GM21528 (cell line): ENCODE measurements around the gene AP3M1.
A peak's percentile ranks its signal among the peaks of the same experiment; 100 is the strongest.
"Not testable (repeated sequence)": the region's sequence is repeated elsewhere in the genome, so short reads cannot be mapped to it uniquely, and the experiment has no call there.

Experiments used
- ATAC-seq: cut with Tn5 transposase; IDR thresholded peaks from one replicate; pipeline ENCODE4 v1.9.1; 2021; ENCODE audit warnings: mild to moderate bottlenecking, moderate library complexity; ENCODE audit not compliant: unreplicated experiment, low FRiP score

AP3M1 gene

GRCh38 chr10:74163319-74164068, 12.9 kb upstream of the AP3M1 start:
- ATAC-seq, result no peak

- ATAC-seq, result no peak
Observed at GRCh38 chr10:74160013-74160412, 9.4 kb upstream of the AP3M1 start.

GRCh38 chr10:74156919-74157289, 6.3 kb upstream of the AP3M1 start:
- no peak for ATAC-seq

- ATAC-seq, result no peak
Observed at GRCh38 chr10:74153676-74154075, 3.0 kb upstream of the AP3M1 start.

- no peak for ATAC-seq
Observed at GRCh38 chr10:74153123-74153522, 2.5 kb upstream of the AP3M1 start.

- no peak for ATAC-seq
Observed at GRCh38 chr10:74151879-74152722, 1.5 kb upstream of the AP3M1 start.

GRCh38 chr10:74150990-74151878, 606 bp upstream of the AP3M1 start, which contains the start of gene ADK:
TSS of gene ADK (plus strand) at chr10:74151221. CDS start at chr10:74151279, 58 bp downstream.
- peak; percentile 89 for ATAC-seq

- not testable (repeated sequence) for ATAC-seq
Observed at GRCh38 chr10:74146980-74147379, 3.6 kb downstream of the AP3M1 start.

- no peak for ATAC-seq
Observed at GRCh38 chr10:74145133-74145532, 5.5 kb downstream of the AP3M1 start.

GRCh38 chr10:74140553-74140952, 10.1 kb downstream of the AP3M1 start:
- no peak for ATAC-seq

GRCh38 chr10:74139981-74140380, 10.6 kb downstream of the AP3M1 start:
- no peak for ATAC-seq

GRCh38 chr10:74138596-74138995, 12.0 kb downstream of the AP3M1 start:
- not testable (repeated sequence) for ATAC-seq

GRCh38 chr10:74137992-74138391, 12.6 kb downstream of the AP3M1 start:
- no peak for ATAC-seq

GRCh38 chr10:74135452-74135851, 15.2 kb downstream of the AP3M1 start:
- ATAC-seq, result no peak

GRCh38 chr10:74133923-74134820, 16.5 kb downstream of the AP3M1 start:
- ATAC-seq, result no peak

- no peak for ATAC-seq
Observed at GRCh38 chr10:74123081-74123480, 27.5 kb downstream of the AP3M1 start.

GRCh38 chr10:74122060-74122459, 28.6 kb downstream of the AP3M1 start:
- no peak for ATAC-seq

- ATAC-seq, result no peak
Observed at GRCh38 chr10:74121368-74121767, 29.3 kb downstream of the AP3M1 start.

- no peak for ATAC-seq
Observed at GRCh38 chr10:74120911-74121310, 29.7 kb downstream of the AP3M1 start.

GRCh38 chr10:74118804-74119203, 31.8 kb downstream of the AP3M1 start:
- ATAC-seq, result no peak
